B cell (primary cell): ENCODE data around the gene OTOGL. TPM values are rescaled to one million over a fixed set of nuclear protein-coding genes. Genes with fewer than 3 reads are reported as not detected.

ENCODE experiments used
- ATAC-seq: fragments of 200-7000 bp; cut with Tn5 transposase; one replicate; pipeline ENCODE4 v1.10.0; 2021; ENCODE audit warnings: low read depth, mild to moderate bottlenecking, moderate number of reproducible peaks, moderate library complexity
- CTCF ChIA-PET: fragments of 350-600 bp; sonication (Branson Sonifier 250); formaldehyde crosslinking; loops from one replicate; lab custom pipeline; 2021; ENCODE audit warnings: antibody characterized with exemption, inconsistent platforms; lab: Charles Lee
- POLR2A ChIA-PET: fragments of 350-600 bp; sonication (Branson Sonifier 250); formaldehyde crosslinking; loops from one replicate; lab custom pipeline; 2021; ENCODE audit warnings: antibody characterized with exemption; lab: Charles Lee
- DNase-seq: peaks from one replicate; pipeline ENCODE4 v3.0.0; 2013
- H2AFZ ChIP-seq: 2 replicates; pipeline ENCODE4 v1.6.1; 2012; ENCODE audit warnings: mild to moderate bottlenecking, low read depth, low read length; ENCODE audit not compliant: insufficient read depth, poor library complexity, severe bottlenecking
- H3K27ac ChIP-seq, 2 donors: 1 replicate in 1 of 2; 2 replicates in 1 of 2; pipeline ENCODE4 v1.5.1; 2012 to 2013; ENCODE audit warnings: low read length in 2 of 2, mild to moderate bottlenecking in 2 of 2, moderate library complexity in 1 of 2
- H3K27me3 ChIP-seq, 4 experiments: fragments of 200-600 bp in 1 of 4; sonication (generic) in 1 of 4; replicated peaks in 1 of 4; 1 replicate in 2 of 4; 2 replicates in 2 of 4; pipeline versions ENCODE4 v1.6.1 to v1.7.0; 2013 to 2016; ENCODE audit warnings: low read length in 3 of 4, mild to moderate bottlenecking in 2 of 4, mixed read lengths in 1 of 4, moderate library complexity in 1 of 4; ENCODE audit not compliant: insufficient read depth in 4 of 4, control insufficient read depth in 3 of 4; ENCODE audit errors: control extremely low read depth in 1 of 4
- H3K36me3 ChIP-seq, 2 experiments: replicated peaks in 1 of 2; 1 replicate in 1 of 2; 2 replicates in 1 of 2; pipeline versions ENCODE4 v1.6.1 to v1.7.1; 2013; ENCODE audit warnings: low read length in 1 of 2; ENCODE audit not compliant: insufficient read depth in 2 of 2, control insufficient read depth in 1 of 2; ENCODE audit errors: control extremely low read depth in 1 of 2, extremely low read depth in 1 of 2
- H3K4me1 ChIP-seq, 2 donors: fragments of 200-600 bp in 1 of 2; sonication (generic) in 1 of 2; 1 replicate in 1 of 2; 2 replicates in 1 of 2; pipeline versions ENCODE4 v1.5.1 to v1.6.1; 2013 to 2017; ENCODE audit warnings: low read length in 2 of 2; ENCODE audit not compliant: control insufficient read depth in 2 of 2, insufficient read depth in 2 of 2
- H3K4me2 ChIP-seq: replicated peaks from 2 replicates; pipeline ENCODE3; 2012; ENCODE audit warnings: mild to moderate bottlenecking, low read depth, low read length; ENCODE audit not compliant: poor library complexity, severe bottlenecking
- H3K4me3 ChIP-seq, 5 experiments: fragments of 200-600 bp in 1 of 5; sonication (generic) in 1 of 5; 1 replicate in 3 of 5; 2 replicates in 2 of 5; pipeline versions ENCODE4 v1.5.1 to v1.7.0; 2011 to 2016; ENCODE audit warnings: low read length in 4 of 5, mild to moderate bottlenecking in 4 of 5, low read depth in 2 of 5, control low read depth in 1 of 5, moderate library complexity in 1 of 5; ENCODE audit not compliant: insufficient read depth in 1 of 5; ENCODE audit errors: control extremely low read depth in 1 of 5, extremely low read depth in 1 of 5
- H3K79me2 ChIP-seq: fragments of 200-600 bp; sonication (generic); one replicate; pipeline ENCODE4 v1.6.0; 2016; ENCODE audit warnings: low read length; ENCODE audit not compliant: control insufficient read depth, insufficient read depth
- H3K9ac ChIP-seq: fragments of 200-600 bp; sonication (generic); 2 replicates; pipeline ENCODE4 v1.6.1; 2017; ENCODE audit warnings: mild to moderate bottlenecking, low read length, moderate library complexity
- H3K9me3 ChIP-seq, 3 donors: one replicate each; pipeline versions ENCODE4 v1.6.1 to v1.7.1; 2013; ENCODE audit warnings: low read length in 2 of 3; ENCODE audit not compliant: control insufficient read depth in 2 of 3, insufficient read depth in 1 of 3; ENCODE audit errors: control extremely low read depth in 1 of 3
- H4K20me1 ChIP-seq: 2 replicates; pipeline ENCODE4 v1.6.0; 2012; ENCODE audit warnings: mild to moderate bottlenecking, low read length; ENCODE audit not compliant: insufficient read depth, control insufficient read depth, poor library complexity, severe bottlenecking
- H3K27ac Mint-ChIP-seq: one replicate; pipeline ENCODE4 v1.8.0; 2021; ENCODE audit warnings: mixed read lengths
- H3K27me3 Mint-ChIP-seq: one replicate; pipeline ENCODE4 v1.8.0; 2021; ENCODE audit warnings: mixed read lengths
- H3K4me1 Mint-ChIP-seq: one replicate; pipeline ENCODE4 v1.8.0; 2021; ENCODE audit warnings: mixed read lengths
- H3K4me3 Mint-ChIP-seq: one replicate; pipeline ENCODE4 v1.8.0; 2021; ENCODE audit warnings: mixed read lengths
- H3K9me3 Mint-ChIP-seq: one replicate; pipeline ENCODE4 v1.8.0; 2022; ENCODE audit warnings: mixed read lengths; ENCODE audit not compliant: insufficient read depth
- EZH2 ChIP-seq: IDR thresholded peaks from 2 replicates; pipeline ENCODE4 v1.6.1; 2012; ENCODE audit warnings: borderline replicate concordance, low read depth, mild to moderate bottlenecking, moderate library complexity, low read length; ENCODE audit not compliant: insufficient read depth, poor library complexity, severe bottlenecking
- WGBS: methylation state at CpG from one replicate; pipeline ENCODE4 v1.1.5; 2013; ENCODE audit warnings: missing lambda C conversion rate; ENCODE audit not compliant: insufficient coverage; 5-methylcytosine and 5-hydroxymethylcytosine counted together
- intact Hi-C: fragments of 100-400 bp; cut with micrococcal nuclease; formaldehyde crosslinking; loops from one replicate; pipeline ENCODE4 v1.10.0; 2022
- polyA plus RNA-seq: library from polyadenylated mRNA; depleted of rRNA; stranded (reverse); fragments of >200 nt; gene quantifications from 2 replicates; pipeline ENCODE4 v1.2.3, GENCODE V29; 2012
- total RNA-seq, 2 donors: library from RNA; stranded (reverse); fragments of 120-200 nt in 1 of 2; gene quantifications; 1 replicate in 1 of 2; 2 replicates in 1 of 2; pipeline versions ENCODE4 v1.2.3 to v1.2.4, GENCODE V29; 2013 to 2022
- TF ChIP-seq, protein P1 (sequence below): fragments of 200-600 bp; IDR thresholded peaks from one replicate; pipeline ENCODE4 v1.8.0; 2022; ENCODE audit warnings: antibody characterized with exemption, mild to moderate bottlenecking

The OTOGL gene
- total and polyA plus RNA-seq, 2 donors (not counting 1 experiment from before 2014, with no cell fraction given), result not detected

DNA sequence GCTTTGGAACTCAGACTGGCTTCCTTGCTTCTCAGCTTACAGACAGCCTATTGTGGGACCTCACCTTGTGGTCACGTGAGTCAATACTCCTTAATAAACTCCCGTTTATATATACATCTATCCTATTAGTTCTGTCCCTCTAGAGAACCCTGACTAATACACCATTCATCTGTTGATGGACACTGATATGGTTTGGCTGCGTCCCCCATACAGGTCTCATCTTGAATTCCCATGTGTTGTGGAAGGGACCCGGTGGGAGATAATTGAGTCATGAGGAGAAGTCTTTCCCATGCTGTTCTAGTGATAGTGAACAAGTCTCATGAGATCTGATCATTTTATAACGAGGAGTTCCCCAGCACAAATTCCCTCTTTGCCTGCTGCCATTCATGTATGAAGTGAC is 57.0 kb downstream of the OTOGL start:
- H3K36me3 ChIP-seq, result no peaks in the 10 kb centered on the region
- DNase-seq, result no peak
- Mint-ChIP-seq H3K9me3 (peaks cover 2% of the 10 kb centered on the region), H3K27me3 (peaks cover 4% of the 10 kb centered on the region), H3K27ac (no peak overlapping the region), H3K4me1 (no peaks in the 10 kb centered on the region), H3K4me3 (no peak overlapping the region)
- TF ChIP-seq EZH2, result no peak
- TF ChIP-seq, protein P1, sequence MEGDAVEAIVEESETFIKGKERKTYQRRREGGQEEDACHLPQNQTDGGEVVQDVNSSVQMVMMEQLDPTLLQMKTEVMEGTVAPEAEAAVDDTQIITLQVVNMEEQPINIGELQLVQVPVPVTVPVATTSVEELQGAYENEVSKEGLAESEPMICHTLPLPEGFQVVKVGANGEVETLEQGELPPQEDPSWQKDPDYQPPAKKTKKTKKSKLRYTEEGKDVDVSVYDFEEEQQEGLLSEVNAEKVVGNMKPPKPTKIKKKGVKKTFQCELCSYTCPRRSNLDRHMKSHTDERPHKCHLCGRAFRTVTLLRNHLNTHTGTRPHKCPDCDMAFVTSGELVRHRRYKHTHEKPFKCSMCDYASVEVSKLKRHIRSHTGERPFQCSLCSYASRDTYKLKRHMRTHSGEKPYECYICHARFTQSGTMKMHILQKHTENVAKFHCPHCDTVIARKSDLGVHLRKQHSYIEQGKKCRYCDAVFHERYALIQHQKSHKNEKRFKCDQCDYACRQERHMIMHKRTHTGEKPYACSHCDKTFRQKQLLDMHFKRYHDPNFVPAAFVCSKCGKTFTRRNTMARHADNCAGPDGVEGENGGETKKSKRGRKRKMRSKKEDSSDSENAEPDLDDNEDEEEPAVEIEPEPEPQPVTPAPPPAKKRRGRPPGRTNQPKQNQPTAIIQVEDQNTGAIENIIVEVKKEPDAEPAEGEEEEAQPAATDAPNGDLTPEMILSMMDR, result no peak
- intact Hi-C loops, result no loop called here
- no peak overlapping the region for H3K4me3 ChIP-seq
- H2AFZ ChIP-seq, result no peak overlapping the region
- H3K4me1 ChIP-seq, result no peaks in the 10 kb centered on the region
- no peak overlapping the region for H3K27ac ChIP-seq
- 100% methylated on average over 3 of the region's 5 CpGs for WGBS
- CTCF ChIA-PET, result no interaction called here
- H3K27me3 ChIP-seq, result peaks cover 0 to 4% (median 0%) of the 10 kb centered on the region in 4 experiments
- POLR2A ChIA-PET, result no interaction called here
- ATAC-seq, result no peak
- no peak overlapping the region for H3K4me2 ChIP-seq
- H3K9me3 ChIP-seq, result peaks cover 0 to 2% (median 0%) of the 10 kb centered on the region in 3 donors
- no peak overlapping the region for H3K9ac ChIP-seq
- no peaks in the 10 kb centered on the region for H3K79me2 ChIP-seq
- H4K20me1 ChIP-seq, result no peaks in the 10 kb centered on the region

- ChIA-PET POLR2A (no interaction called here), CTCF (no interaction called here)
- H2AFZ ChIP-seq, result no peak overlapping the region
- no peak overlapping the region for H3K4me2 ChIP-seq
- WGBS, result no CpG with 5 or more reads among the region's 2 CpGs
- H3K4me1 ChIP-seq, result no peaks in the 10 kb centered on the region
- H3K9ac ChIP-seq, result no peak overlapping the region
- TF ChIP-seq, protein P1, result no peak
- TF ChIP-seq EZH2, result no peak
- DNase-seq (no peak), ATAC-seq (no peak)
- no peaks in the 10 kb centered on the region for H4K20me1 ChIP-seq
- H3K4me1 Mint-ChIP-seq, result no peaks in the 10 kb centered on the region
- no peak overlapping the region for H3K4me3 Mint-ChIP-seq
- peaks cover 2% of the 10 kb centered on the region for H3K9me3 Mint-ChIP-seq
- no peak overlapping the region for H3K27ac Mint-ChIP-seq
- H3K79me2 ChIP-seq, result no peaks in the 10 kb centered on the region
- H3K4me3 ChIP-seq, result no peak overlapping the region
- intact Hi-C loops, result no loop called here
- H3K9me3 ChIP-seq, result peaks cover 0 to 2% (median 0%) of the 10 kb centered on the region in 3 donors
- no peaks in the 10 kb centered on the region for H3K36me3 ChIP-seq
- peaks cover 4% of the 10 kb centered on the region for H3K27me3 Mint-ChIP-seq
- H3K27ac ChIP-seq, result no peak overlapping the region
- peaks cover 0 to 4% (median 0%) of the 10 kb centered on the region in 4 experiments for H3K27me3 ChIP-seq
These were observed 58.3 kb downstream of the OTOGL start for GRCh38 chr12:80157645-80158044.
